Activated B cell treated with CpG ODN at 0.5 μM for 24 hours (primary cell): ENCODE results near the gene GLRA1. TPM values are rescaled to one million over a fixed set of nuclear protein-coding genes. Genes with fewer than 3 reads are reported as not detected.

Source experiments
- ATAC-seq: fragments of 200-7000 bp; cut with Tn5 transposase; one replicate; pipeline ENCODE4 v1.10.0; 2021; ENCODE audit warnings: low read depth, mild to moderate bottlenecking, moderate library complexity
- CTCF ChIA-PET: fragments of 350-600 bp; sonication (Branson Sonifier 250); formaldehyde crosslinking; loops from one replicate; lab custom pipeline; 2021; ENCODE audit warnings: antibody characterized with exemption; lab: Charles Lee
- POLR2A ChIA-PET: fragments of 350-600 bp; sonication (Branson Sonifier 250); formaldehyde crosslinking; loops from one replicate; lab custom pipeline; 2021; ENCODE audit warnings: antibody characterized with exemption; lab: Charles Lee
- DNase-seq: peaks from one replicate; pipeline ENCODE4 v3.0.0; 2022
- H3K27ac Mint-ChIP-seq: one replicate; pipeline ENCODE4 v1.8.0; 2020; ENCODE audit warnings: mixed read lengths
- H3K27me3 Mint-ChIP-seq: one replicate; pipeline ENCODE4 v1.8.0; 2021; ENCODE audit warnings: mixed read lengths
- H3K36me3 Mint-ChIP-seq: one replicate; pipeline ENCODE4 v1.8.0; 2021; ENCODE audit warnings: low read depth, mixed read lengths
- H3K4me1 Mint-ChIP-seq: one replicate; pipeline ENCODE4 v1.8.0; 2021; ENCODE audit warnings: mixed read lengths
- H3K4me3 Mint-ChIP-seq: one replicate; pipeline ENCODE4 v1.8.0; 2020; ENCODE audit warnings: mild to moderate bottlenecking, mixed read lengths
- H3K9me3 Mint-ChIP-seq: one replicate; pipeline ENCODE4 v1.8.0; 2020; ENCODE audit warnings: mixed read lengths
- CTCF ChIP-seq: fragments of 200-600 bp; IDR thresholded peaks from one replicate; pipeline ENCODE4 v1.8.0; 2022; ENCODE audit warnings: antibody characterized with exemption, mild to moderate bottlenecking
- intact Hi-C: fragments of 100-400 bp; cut with micrococcal nuclease; formaldehyde crosslinking; loops from one replicate; pipeline ENCODE4 v1.15.1; 2024
- total RNA-seq: library from RNA; stranded (reverse); gene quantifications from 2 replicates; pipeline ENCODE4 v1.2.3, GENCODE V29; 2022

GLRA1 gene
- total RNA-seq, 1 donor from 2014 or later: not detected

- POLR2A ChIA-PET: no interaction called here
- no peaks in the 10 kb centered on the region for H3K4me1 Mint-ChIP-seq
- ATAC-seq: no peak
- no peak for TF ChIP-seq CTCF
- intact Hi-C loops: no loop called here
- no peaks in the 10 kb centered on the region for H3K36me3 Mint-ChIP-seq
- H3K9me3 Mint-ChIP-seq: peaks cover 9% of the 10 kb centered on the region
- peaks cover 37% of the 10 kb centered on the region for H3K27me3 Mint-ChIP-seq
- H3K27ac Mint-ChIP-seq: no peak overlapping the region
- DNase-seq: no peak
- CTCF ChIA-PET: no interaction called here
- no peak overlapping the region for H3K4me3 Mint-ChIP-seq
Observed at GRCh38 chr5:151923866-151924476, 680 bp downstream of the GLRA1 start.

GRCh38 chr5:151921916-151922315 is 2.7 kb downstream of the GLRA1 start:
- H3K36me3 Mint-ChIP-seq: no peaks in the 10 kb centered on the region
- intact Hi-C loops: no loop called here
- ChIA-PET CTCF (no interaction called here), POLR2A (no interaction called here)
- no peak overlapping the region for H3K27ac Mint-ChIP-seq
- no peak overlapping the region for H3K4me3 Mint-ChIP-seq
- no peaks in the 10 kb centered on the region for H3K4me1 Mint-ChIP-seq
- no peak for DNase-seq
- no peak for ATAC-seq
- H3K9me3 Mint-ChIP-seq: peaks cover 7% of the 10 kb centered on the region
- TF ChIP-seq CTCF: no peak
- peaks cover 29% of the 10 kb centered on the region for H3K27me3 Mint-ChIP-seq

- ChIA-PET POLR2A (no interaction called here), CTCF (no interaction called here)
- Mint-ChIP-seq H3K27ac (no peak overlapping the region), H3K4me1 (no peaks in the 10 kb centered on the region), H3K4me3 (no peak overlapping the region), H3K9me3 (no peaks in the 10 kb centered on the region), H3K27me3 (peaks cover 9% of the 10 kb centered on the region), H3K36me3 (no peaks in the 10 kb centered on the region)
- no peak for DNase-seq
- intact Hi-C loops: no loop called here
- no peak for ATAC-seq
- TF ChIP-seq CTCF: no peak
Observed at GRCh38 chr5:151917904-151918303, 6.7 kb downstream of the GLRA1 start.

- no peak overlapping the region for H3K4me3 Mint-ChIP-seq
- ChIA-PET POLR2A (no interaction called here), CTCF (no interaction called here)
- no peak for DNase-seq
- no peaks in the 10 kb centered on the region for H3K36me3 Mint-ChIP-seq
- no peak for ATAC-seq
- TF ChIP-seq CTCF: no peak
- intact Hi-C loops: no loop called here
- H3K9me3 Mint-ChIP-seq: no peaks in the 10 kb centered on the region
- no peaks in the 10 kb centered on the region for H3K4me1 Mint-ChIP-seq
- H3K27me3 Mint-ChIP-seq: peaks cover 5% of the 10 kb centered on the region
- H3K27ac Mint-ChIP-seq: no peak overlapping the region
Observed at GRCh38 chr5:151913425-151913824, 11.2 kb downstream of the GLRA1 start.

GRCh38 chr5:151912360-151912759 is 12.3 kb downstream of the GLRA1 start:
- ATAC-seq (no peak), DNase-seq (no peak)
- Mint-ChIP-seq H3K9me3 (no peaks in the 10 kb centered on the region), H3K4me3 (no peak overlapping the region), H3K36me3 (no peaks in the 10 kb centered on the region), H3K27me3 (peaks cover 5% of the 10 kb centered on the region), H3K4me1 (no peaks in the 10 kb centered on the region), H3K27ac (no peak overlapping the region)
- no peak for TF ChIP-seq CTCF
- CTCF ChIA-PET: no interaction called here
- POLR2A ChIA-PET: no interaction called here
- intact Hi-C loops: no loop called here
